Chondrocyte (in vitro differentiated cells): ENCODE data around the gene LRRC32. TPM values are rescaled to one million over a fixed set of nuclear protein-coding genes. Genes with fewer than 3 reads are reported as not detected.

Source experiments
- DNase-seq: peaks from one replicate; pipeline ENCODE4 v3.0.0; 2021; ENCODE audit warnings: mixed read lengths, low spot score
- H3K27ac Mint-ChIP-seq: one replicate; pipeline ENCODE4 v1.8.0; 2021; ENCODE audit warnings: mild to moderate bottlenecking, moderate library complexity, mixed read lengths; ENCODE audit not compliant: unreplicated experiment
- H3K27me3 Mint-ChIP-seq: 2 replicates; pipeline ENCODE4 v1.8.0; 2021; ENCODE audit warnings: low read depth, mixed read lengths
- H3K36me3 Mint-ChIP-seq: 2 replicates; pipeline ENCODE4 v1.8.0; 2021; ENCODE audit warnings: low read depth, mixed read lengths
- H3K4me1 Mint-ChIP-seq: 2 replicates; pipeline ENCODE4 v1.8.0; 2021; ENCODE audit warnings: low read depth, mild to moderate bottlenecking, mixed read lengths
- H3K4me3 Mint-ChIP-seq: one replicate; pipeline ENCODE4 v1.8.0; 2021; ENCODE audit warnings: mild to moderate bottlenecking, moderate library complexity, mixed read lengths; ENCODE audit not compliant: unreplicated experiment
- H3K9me3 Mint-ChIP-seq: 2 replicates; pipeline ENCODE4 v1.8.0; 2021; ENCODE audit warnings: low read depth, mixed read lengths
- CTCF ChIP-seq: fragments of 200-600 bp; sonication (generic); IDR thresholded peaks from 2 replicates; pipeline ENCODE4 v1.5.0; 2021; ENCODE audit warnings: antibody characterized with exemption, mild to moderate bottlenecking, moderate library complexity
- total RNA-seq: library from RNA; stranded (reverse); gene quantifications from 3 replicates; pipeline ENCODE4 v1.2.1, GENCODE V29; 2021

Gene LRRC32
- total RNA-seq, 1 donor from 2014 or later = 367 TPM

GRCh38 chr11:76653674-76654284, 16.8 kb downstream of the LRRC32 start:
- no peak for TF ChIP-seq CTCF
- Mint-ChIP-seq H3K27ac (peak overlapping the region; percentile 90), H3K4me3 (no peak overlapping the region), H3K36me3 (peaks cover 16% of the 10 kb centered on the region), H3K9me3 (peaks cover 5% of the 10 kb centered on the region), H3K27me3 (no peaks in the 10 kb centered on the region), H3K4me1 (peaks cover 80% of the 10 kb centered on the region)
- peak; percentile 58 for DNase-seq

GRCh38 chr11:76653012-76653673, 17.4 kb downstream of the LRRC32 start:
- peaks cover 14% of the 10 kb centered on the region for H3K36me3 Mint-ChIP-seq
- H3K9me3 Mint-ChIP-seq = peaks cover 5% of the 10 kb centered on the region
- peak overlapping the region; percentile 65 for H3K27ac Mint-ChIP-seq
- H3K4me1 Mint-ChIP-seq = peaks cover 76% of the 10 kb centered on the region
- DNase-seq = peak; percentile 34
- no peaks in the 10 kb centered on the region for H3K27me3 Mint-ChIP-seq
- H3K4me3 Mint-ChIP-seq = no peak overlapping the region
- TF ChIP-seq CTCF = no peak

- peaks cover 21% of the 10 kb centered on the region for H3K9me3 Mint-ChIP-seq
- H3K4me1 Mint-ChIP-seq = peaks cover 45% of the 10 kb centered on the region
- H3K27ac Mint-ChIP-seq = peak overlapping the region; percentile 83
- no peak for DNase-seq
- H3K4me3 Mint-ChIP-seq = peak overlapping the region; percentile 11
- no peaks in the 10 kb centered on the region for H3K27me3 Mint-ChIP-seq
- H3K36me3 Mint-ChIP-seq = peaks cover 9% of the 10 kb centered on the region
- no peak for TF ChIP-seq CTCF
These were observed 20.6 kb downstream of the LRRC32 start for GRCh38 chr11:76649851-76650372.

- Mint-ChIP-seq H3K27me3 (no peaks in the 10 kb centered on the region), H3K9me3 (peaks cover 26% of the 10 kb centered on the region), H3K36me3 (peaks cover 9% of the 10 kb centered on the region), H3K4me1 (peaks cover 36% of the 10 kb centered on the region), H3K4me3 (no peak overlapping the region), H3K27ac (peak overlapping the region; percentile 60)
- DNase-seq = no peak
- no peak for TF ChIP-seq CTCF
These were observed 21.5 kb downstream of the LRRC32 start for GRCh38 chr11:76649011-76649410.

GRCh38 chr11:76648061-76648460, 22.5 kb downstream of the LRRC32 start:
- peaks cover 2% of the 10 kb centered on the region for H3K27me3 Mint-ChIP-seq
- TF ChIP-seq CTCF = no peak
- no peak overlapping the region for H3K4me3 Mint-ChIP-seq
- no peak overlapping the region for H3K27ac Mint-ChIP-seq
- H3K4me1 Mint-ChIP-seq = peaks cover 27% of the 10 kb centered on the region
- peak; percentile 32 for DNase-seq
- peaks cover 9% of the 10 kb centered on the region for H3K36me3 Mint-ChIP-seq
- peaks cover 26% of the 10 kb centered on the region for H3K9me3 Mint-ChIP-seq
